Fibroblast of mammary gland (primary cell): ENCODE data around the gene TCEA3.
A peak's percentile ranks its signal among the peaks of the same experiment; 100 is the strongest.

ENCODE experiments used
- DNase-seq: peaks from one replicate; pipeline ENCODE4 v3.0.0-alpha.2; 2010; ENCODE audit warnings: low read depth
- H3K4me3 ChIP-seq: 2 replicates; pipeline ENCODE4 v1.5.1; 2011; ENCODE audit warnings: low read depth, mild to moderate bottlenecking, low read length, moderate library complexity; ENCODE audit not compliant: control insufficient read depth
- TF ChIP-seq, protein P1 (sequence below): conservative IDR thresholded peaks from 2 replicates; pipeline ENCODE4 v1.5.1; 2011; ENCODE audit warnings: low read depth, low read length, inconsistent platforms; ENCODE audit not compliant: control insufficient read depth, insufficient read depth

TCEA3 gene

DNA sequence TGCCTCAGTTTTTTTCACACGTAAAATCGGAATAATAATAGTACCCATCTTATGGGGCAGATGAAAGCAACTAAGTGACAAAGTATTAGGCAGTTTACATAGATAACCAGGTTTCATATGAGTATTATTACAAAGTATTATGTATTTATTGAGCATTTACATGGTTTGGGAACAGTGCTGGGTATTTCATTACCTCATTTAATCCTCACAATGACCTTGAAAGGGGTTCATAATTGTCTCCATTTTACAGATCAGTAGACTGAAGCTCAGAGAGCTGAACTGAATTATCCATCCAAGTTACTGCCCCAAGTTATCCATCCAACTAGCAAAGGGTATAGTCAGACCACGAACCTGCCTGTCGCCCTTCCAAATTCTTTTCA, 21.2 kb downstream of the TCEA3 start:
- TF ChIP-seq, protein P1, sequence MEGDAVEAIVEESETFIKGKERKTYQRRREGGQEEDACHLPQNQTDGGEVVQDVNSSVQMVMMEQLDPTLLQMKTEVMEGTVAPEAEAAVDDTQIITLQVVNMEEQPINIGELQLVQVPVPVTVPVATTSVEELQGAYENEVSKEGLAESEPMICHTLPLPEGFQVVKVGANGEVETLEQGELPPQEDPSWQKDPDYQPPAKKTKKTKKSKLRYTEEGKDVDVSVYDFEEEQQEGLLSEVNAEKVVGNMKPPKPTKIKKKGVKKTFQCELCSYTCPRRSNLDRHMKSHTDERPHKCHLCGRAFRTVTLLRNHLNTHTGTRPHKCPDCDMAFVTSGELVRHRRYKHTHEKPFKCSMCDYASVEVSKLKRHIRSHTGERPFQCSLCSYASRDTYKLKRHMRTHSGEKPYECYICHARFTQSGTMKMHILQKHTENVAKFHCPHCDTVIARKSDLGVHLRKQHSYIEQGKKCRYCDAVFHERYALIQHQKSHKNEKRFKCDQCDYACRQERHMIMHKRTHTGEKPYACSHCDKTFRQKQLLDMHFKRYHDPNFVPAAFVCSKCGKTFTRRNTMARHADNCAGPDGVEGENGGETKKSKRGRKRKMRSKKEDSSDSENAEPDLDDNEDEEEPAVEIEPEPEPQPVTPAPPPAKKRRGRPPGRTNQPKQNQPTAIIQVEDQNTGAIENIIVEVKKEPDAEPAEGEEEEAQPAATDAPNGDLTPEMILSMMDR: no peak
- no peak overlapping the region for H3K4me3 ChIP-seq
- DNase-seq: no peak

DNA sequence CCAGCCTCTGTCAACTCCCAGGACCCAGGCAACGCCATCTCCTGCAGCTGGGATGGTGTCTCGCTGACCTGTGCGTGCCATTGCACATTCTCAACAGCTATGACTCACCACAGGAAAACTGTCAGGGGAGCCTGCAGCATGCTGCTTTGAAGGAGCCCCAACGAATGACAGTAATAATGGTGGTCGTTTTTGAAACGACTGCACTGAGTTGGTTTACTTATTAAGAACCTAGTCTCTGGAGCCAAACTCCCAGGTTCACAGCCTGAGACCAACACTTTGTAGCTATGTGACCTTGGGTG, 21.6 kb downstream of the TCEA3 start:
- DNase-seq: peak; percentile 70
- no peak overlapping the region for H3K4me3 ChIP-seq
- TF ChIP-seq, protein P1: no peak

DNA sequence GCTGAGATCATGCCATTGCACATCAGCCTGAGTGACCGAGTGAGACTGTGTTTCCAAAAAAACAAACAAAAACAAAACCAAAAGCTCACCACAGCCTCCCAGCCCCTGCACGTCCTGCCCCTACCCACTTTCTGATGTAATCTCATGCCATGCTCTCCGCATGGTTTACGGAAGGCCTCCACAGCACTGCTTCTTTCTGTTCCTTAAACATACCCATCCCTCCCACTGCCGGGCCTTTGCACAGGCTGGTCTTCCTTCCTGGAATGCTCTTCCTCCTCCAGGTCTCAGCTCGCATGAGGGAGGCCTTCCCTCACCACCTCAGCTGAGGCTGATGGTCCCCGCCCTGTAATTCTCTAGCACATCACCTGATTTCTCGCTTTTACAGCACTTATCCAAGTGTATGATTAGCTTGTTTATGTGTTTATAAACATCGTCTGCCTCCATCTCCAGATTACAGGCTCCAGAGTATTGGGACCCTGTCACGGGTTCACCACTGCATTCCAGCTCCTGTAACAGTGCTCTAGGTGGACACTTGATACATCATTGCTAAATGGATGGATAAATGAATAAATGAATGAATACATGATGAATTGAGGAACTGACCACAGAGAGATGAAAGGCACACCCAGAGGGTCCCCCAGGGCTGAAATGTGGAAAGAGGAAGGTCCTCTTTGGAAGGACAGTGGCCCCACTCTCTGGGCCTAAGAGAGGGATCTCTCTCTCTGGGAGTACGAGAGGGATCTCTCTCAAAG, 22.1 kb downstream of the TCEA3 start:
- H3K4me3 ChIP-seq: no peak overlapping the region
- DNase-seq: no peak
- TF ChIP-seq, protein P1: no peak

DNA sequence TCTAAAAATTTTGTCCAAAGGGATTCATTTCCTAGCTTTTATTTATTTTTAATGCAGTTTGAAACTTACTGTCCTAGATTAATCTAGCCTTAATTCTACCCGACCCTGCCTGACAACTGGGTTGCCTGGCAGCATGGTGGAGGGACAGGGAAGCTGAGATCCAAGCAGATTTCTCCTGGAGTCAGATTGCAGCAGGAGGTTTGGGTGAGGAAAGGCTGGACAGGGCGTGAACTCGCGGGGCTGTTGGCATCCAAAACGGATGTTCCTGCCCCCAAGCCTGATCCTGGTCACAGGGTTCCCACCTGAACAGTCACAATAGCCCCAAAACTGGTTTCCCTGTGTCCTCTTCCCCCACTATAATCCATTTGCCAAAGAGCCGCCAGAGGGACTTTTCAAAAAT, 23.2 kb downstream of the TCEA3 start:
- H3K4me3 ChIP-seq: no peak overlapping the region
- TF ChIP-seq, protein P1: no peak
- no peak for DNase-seq

DNA sequence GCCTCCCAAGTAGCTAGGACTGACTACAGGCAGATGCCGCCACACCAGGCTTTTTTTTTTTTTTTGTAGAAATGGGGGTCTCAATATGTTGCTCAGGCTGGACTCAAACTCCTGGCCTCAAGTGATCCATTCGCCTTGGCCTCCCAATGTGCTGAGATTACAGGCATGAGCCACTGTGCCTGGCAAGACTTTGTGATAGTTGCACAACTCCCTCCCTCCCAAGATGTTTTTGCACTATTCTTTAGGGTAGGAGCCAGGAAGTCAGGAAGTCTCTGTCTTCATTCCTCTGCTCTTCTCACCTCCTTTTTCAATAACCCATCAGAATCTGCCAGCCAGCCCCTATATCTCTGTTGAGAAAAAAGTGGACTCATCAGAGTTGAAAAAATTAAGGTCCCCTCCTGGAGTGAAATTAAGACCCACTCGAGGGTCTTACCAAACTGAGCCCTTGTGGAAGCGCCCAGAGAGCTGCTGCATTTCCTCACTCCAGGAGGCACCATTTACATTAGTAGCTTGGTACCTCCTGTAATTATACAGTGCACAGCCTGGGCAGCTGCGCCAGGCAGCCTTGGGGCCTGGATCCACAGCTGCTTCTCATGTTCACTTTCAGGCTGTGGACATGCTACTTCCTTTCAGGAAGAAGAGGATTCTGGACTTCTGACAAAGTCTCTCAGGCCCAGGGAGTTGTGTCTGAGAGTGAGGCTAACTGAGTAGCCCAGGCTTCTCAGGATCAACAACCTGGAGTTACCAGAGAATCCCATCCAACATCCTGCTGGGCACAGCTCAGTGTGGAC, 24.0 kb downstream of the TCEA3 start:
- TF ChIP-seq, protein P1: no peak
- H3K4me3 ChIP-seq: no peak overlapping the region
- DNase-seq: peak; percentile 81

DNA sequence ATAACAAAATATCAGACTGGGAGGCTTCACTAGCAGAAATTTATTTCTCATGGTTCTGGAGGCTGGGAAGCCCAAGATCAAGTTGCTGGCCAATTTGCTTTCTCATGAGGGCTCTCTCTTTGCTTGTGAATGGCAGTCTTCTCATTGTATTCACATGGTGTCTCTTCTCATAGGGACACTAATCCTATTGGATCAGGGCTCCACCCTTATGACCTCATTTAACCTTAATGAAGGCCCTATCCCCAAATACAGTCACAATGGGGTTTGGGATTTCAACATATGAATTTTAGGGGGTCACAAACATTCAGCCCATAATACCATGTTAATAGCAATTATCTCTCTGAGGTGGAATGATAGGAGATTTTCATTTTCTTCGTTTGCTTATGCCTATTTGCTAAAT, 25.3 kb downstream of the TCEA3 start:
- TF ChIP-seq, protein P1: no peak
- DNase-seq: no peak
- no peak overlapping the region for H3K4me3 ChIP-seq
